Measurements from ENCODE around the gene SYT15B. TPM values are rescaled to one million over a fixed set of nuclear protein-coding genes. Genes with fewer than 3 reads are reported as not detected.
"Not testable (repeated sequence)": the region's sequence is repeated elsewhere in the genome, so short reads cannot be mapped to it uniquely, and the experiment has no call there.

SYT15B gene
- polyA plus RNA-seq, 4 donors, result 0.83 to 4.1 (median 2.2) TPM

DNA sequence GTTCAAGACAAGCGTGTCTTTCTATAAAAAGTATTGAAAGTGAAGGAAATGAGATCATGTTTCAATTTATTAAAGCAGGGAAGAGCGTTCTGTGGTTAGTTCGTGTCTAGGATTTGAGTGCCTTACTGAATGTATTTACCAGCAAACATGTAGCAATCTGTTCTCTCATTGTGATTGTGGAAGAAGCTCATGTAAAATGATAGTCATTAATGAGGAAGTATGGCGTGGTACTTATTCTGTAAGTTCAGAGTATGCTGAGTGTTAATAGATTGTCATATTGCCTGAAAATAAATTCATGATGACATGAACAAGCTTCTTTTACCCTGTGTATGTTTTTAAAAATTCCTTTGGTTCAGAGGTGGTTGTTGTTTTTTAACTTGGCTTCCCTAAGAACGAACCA, 32.5 kb downstream of the SYT15B start:
- DNase-seq (ENCODE audit: low read depth in 4 of 4, low spot score in 3 of 4), result not testable (repeated sequence)

DNA sequence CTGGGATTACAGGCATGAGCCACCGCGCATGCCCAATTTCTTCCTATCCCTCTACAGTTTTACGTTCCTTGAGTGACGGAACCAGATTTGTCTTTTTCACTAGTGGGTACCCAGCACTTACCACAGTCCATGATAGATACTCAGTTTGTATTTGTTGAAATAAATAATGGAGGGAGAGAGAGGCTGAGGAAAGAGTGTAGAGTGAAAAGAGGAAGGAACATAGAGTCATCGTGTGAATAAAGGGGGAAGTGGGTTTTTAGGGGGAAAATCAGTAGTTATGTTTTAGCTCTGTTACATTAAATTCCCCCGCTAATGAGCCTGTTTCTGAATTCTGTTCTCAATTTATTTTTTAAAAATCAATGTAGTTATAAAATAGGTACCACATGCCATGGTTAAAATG, 37.7 kb downstream of the SYT15B start:
- not testable (repeated sequence) for DNase-seq (ENCODE audit: low read depth in 4 of 4, low spot score in 3 of 4)

- DNase-seq (ENCODE audit: low read depth in 4 of 4, low spot score in 3 of 4), result not testable (repeated sequence)
Observed at GRCh38 chr10:47725047-47725446, 38.3 kb downstream of the SYT15B start.

DNA sequence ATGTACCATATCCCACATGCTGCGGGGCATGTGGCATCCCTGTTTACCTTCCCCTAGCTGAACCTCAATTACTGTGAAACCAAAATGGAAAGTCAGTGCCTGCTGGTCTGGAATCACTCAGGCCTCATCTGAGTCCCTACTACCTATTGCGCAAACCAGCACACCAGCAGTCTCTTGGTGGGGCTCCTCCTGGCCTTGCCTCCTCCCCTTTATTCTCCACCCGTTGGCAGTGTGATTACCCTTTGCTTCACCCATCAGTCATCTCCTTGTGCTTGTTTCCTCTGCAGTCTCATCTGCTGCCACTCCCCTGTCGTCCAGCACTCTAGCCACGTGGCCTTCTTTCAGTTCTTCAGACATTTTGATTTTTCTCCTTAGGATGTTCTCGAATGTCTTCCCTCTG, 39.3 kb downstream of the SYT15B start:
- DNase-seq (ENCODE audit: low read depth in 4 of 4, low spot score in 3 of 4), result not testable (repeated sequence)

GRCh38 chr10:47723362-47723761, 40.0 kb downstream of the SYT15B start:
- DNase-seq (ENCODE audit: low read depth in 4 of 4, low spot score in 3 of 4), result not testable (repeated sequence)

DNA sequence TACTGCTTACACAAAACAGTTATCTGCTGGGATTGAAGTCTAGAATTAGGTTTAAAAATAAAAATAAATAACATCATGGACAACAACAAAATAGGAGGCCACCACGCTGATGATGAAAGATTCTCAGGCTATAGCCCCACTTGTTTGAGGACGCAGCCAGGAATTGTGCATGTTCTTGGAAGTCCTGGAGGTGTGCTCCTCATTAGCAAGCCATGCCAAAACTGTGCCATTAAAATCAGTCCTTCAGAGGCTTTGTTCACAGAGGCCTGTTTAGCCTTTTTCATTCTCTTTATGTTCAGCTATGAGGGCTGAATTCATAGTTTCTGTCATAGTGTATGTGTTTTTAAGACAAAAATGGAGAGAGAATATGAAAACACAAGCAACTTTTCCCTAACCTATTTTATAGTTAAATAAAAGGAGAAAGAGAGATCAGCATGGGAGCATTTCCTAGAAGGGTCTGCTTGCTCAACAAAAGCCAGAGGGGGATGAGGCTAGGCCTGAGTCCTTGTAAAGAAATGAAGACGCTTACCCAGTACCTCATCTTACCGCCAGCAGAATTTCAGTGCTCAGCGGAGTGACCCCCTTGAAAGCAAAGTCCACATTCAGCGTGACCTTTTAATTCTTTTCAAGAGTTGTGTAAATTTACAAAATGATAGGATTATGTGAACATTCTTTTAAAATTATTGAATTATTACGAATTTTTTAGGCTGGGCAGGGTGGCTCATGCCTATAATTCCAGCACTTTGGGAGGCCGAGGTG, 46.2 kb downstream of the SYT15B start:
- DNase-seq (ENCODE audit: low read depth in 4 of 4, low spot score in 3 of 4), result not testable (repeated sequence)

Other genes starting within 250 kb of the SYT15B start
- 10 to 100 TPM in 1 of 4 donors, 1 to 10 TPM in 3; 4.4 to 15.0 (median 7.7) TPM for gene AGAP9, start 240.0 kb downstream of the SYT15B start, polyA plus RNA-seq (ENCODE audit: insufficient read length in 4 of 4)
- not detected for gene NPY4R2, start 155.1 kb upstream of the SYT15B start, polyA plus RNA-seq (ENCODE audit: insufficient read length in 4 of 4)
- not detected for gene FAM25C, start 236.2 kb upstream of the SYT15B start, polyA plus RNA-seq (ENCODE audit: insufficient read length in 4 of 4)